Fibroblast of mammary gland (primary cell): ENCODE data around the gene CNEP1R1.

Source experiments
- DNase-seq: peaks from one replicate; pipeline ENCODE4 v3.0.0-alpha.2; 2010; ENCODE audit warnings: low read depth
- H3K4me3 ChIP-seq: 2 replicates; pipeline ENCODE4 v1.5.1; 2011; ENCODE audit warnings: low read depth, mild to moderate bottlenecking, low read length, moderate library complexity; ENCODE audit not compliant: control insufficient read depth
- CTCF ChIP-seq: conservative IDR thresholded peaks from 2 replicates; pipeline ENCODE4 v1.5.1; 2011; ENCODE audit warnings: low read depth, low read length, inconsistent platforms; ENCODE audit not compliant: control insufficient read depth, insufficient read depth

The CNEP1R1 gene

GRCh38 chr16:50058091-50058771 lies 33.2 kb downstream of the CNEP1R1 start:
- DNase-seq: no peak
- H3K4me3 ChIP-seq: no peak overlapping the region
- no peak for TF ChIP-seq CTCF

DNA sequence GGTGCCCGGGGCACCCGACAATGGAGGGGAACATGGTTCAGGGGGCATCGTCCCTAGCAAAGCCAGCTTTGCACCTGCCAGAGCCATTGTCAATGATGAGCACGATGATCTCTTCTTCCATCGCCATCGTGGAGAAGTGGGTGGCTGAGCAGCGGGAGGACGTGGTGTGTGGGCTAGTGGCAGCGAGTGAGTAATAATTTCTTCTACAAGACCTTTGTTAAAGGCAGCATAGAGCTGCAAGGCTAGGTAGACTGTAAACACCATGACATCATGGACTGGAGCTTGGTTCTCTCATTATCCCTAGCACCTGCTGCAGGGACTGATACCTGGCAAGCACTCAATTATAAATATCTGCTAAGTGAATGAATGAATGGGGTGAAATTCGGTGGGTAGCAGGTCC lies 34.1 kb downstream of the CNEP1R1 start:
- no peak overlapping the region for H3K4me3 ChIP-seq
- TF ChIP-seq CTCF: no peak
- DNase-seq: no peak

DNA sequence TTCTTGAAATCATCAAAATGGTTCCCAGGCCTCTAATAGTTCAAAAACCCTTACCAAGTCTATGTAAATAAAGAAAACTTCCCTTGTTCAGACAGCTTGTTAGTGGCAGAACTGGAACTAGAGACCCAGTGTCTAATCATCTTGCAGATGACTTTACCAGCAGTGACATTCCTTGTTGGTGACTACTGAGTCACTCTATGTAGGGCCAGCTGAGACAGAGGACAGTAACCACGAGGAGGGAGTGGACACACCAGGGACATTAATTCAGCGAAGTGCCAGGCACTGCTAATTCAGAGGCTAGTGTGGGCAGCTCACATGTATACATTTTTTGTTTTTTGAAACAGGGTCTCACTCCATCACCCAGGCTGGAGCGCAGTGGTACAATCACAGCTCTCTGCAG lies 34.6 kb downstream of the CNEP1R1 start:
- DNase-seq: no peak

GRCh38 chr16:50061326-50061725 lies 36.3 kb downstream of the CNEP1R1 start:
- no peak for TF ChIP-seq CTCF
- DNase-seq: no peak
- no peak overlapping the region for H3K4me3 ChIP-seq

More for the DNA sequence above, 34.6 kb downstream of the CNEP1R1 start:
- H3K4me3 ChIP-seq: no peak overlapping the region
- no peak for TF ChIP-seq CTCF

GRCh38 chr16:50065241-50065623 lies 40.2 kb downstream of the CNEP1R1 start:
- no peak for TF ChIP-seq CTCF
- peak overlapping the region; percentile 40 for H3K4me3 ChIP-seq
- DNase-seq: no peak

DNA sequence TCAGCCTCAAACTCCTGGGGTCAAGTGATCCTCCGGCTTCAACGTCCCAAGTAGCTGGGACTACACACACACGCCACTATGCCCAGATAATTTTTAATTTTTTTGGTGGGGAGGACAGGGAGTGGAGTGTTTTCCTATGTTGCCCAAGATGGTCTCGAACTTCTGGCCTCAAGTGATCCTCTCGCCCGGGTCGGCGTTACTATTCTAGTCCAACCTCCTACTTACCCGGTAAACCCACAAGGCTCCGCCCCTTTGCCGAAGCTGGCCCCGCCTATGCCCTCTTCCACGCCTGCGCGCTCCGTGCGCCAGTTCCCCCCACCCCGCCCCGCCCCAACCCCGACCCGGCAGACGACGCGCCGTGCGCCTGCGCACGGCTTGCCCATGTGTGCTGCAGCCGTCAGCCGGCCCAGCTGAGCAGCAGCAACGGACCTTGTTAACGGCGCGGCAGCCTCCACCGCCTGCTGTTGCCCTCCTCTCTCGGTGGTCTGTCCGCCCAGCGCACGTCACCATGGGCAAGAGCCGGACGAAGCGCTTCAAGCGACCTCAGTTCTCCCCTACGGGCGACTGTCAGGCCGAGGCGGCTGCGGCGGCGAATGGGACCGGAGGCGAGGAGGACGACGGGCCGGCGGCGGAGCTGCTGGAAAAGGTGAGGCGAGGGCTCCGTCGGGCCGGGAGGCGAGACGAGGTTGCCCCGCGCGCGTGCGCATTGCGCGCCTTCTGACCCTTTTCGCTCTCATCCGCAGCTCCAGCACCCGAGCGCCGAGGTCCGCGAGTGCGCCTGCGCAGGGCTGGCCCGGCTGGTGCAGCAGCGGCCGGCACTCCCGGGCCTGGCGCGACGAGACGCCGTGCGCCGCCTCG lies 40.8 kb downstream of the CNEP1R1 start, which contains the start of gene HEATR3:
Gene HEATR3, plus strand, starts transcription at position 347 of the 858 bp plus-strand sequence. Its CDS starts 162 bp downstream, at position 509.
- peak; percentile 88 for DNase-seq
- peak within 1 kb of the TSS; percentile 88 for H3K4me3 ChIP-seq
- TF ChIP-seq CTCF: no peak
